ENCODE data around the gene RNF126.
A peak's percentile ranks its signal among the peaks of the same experiment; 100 is the strongest.

RNF126 gene

DNA sequence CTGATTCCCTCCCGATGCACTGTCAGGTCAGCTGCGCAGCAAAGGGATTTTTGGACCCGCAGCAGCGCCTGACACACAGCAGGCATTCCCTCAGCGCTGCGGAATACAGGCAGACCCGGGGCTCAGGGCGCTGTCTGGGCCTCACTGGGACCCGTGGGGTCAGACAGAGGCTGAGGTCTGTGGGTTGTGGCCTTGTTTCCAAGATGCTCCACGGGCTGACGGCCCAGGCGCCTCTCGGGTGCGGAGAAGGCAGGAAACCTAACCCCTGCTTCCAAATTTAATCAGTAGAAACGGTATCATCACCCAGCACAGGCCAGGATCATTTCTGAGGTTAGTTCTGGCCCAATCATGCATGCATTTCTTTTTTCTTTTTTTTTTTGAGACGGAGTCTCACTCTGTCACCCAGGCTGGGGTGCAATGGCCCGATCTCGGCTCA is 686 bp upstream of the RNF126 start:
- TF ChIP-seq, protein P1, sequence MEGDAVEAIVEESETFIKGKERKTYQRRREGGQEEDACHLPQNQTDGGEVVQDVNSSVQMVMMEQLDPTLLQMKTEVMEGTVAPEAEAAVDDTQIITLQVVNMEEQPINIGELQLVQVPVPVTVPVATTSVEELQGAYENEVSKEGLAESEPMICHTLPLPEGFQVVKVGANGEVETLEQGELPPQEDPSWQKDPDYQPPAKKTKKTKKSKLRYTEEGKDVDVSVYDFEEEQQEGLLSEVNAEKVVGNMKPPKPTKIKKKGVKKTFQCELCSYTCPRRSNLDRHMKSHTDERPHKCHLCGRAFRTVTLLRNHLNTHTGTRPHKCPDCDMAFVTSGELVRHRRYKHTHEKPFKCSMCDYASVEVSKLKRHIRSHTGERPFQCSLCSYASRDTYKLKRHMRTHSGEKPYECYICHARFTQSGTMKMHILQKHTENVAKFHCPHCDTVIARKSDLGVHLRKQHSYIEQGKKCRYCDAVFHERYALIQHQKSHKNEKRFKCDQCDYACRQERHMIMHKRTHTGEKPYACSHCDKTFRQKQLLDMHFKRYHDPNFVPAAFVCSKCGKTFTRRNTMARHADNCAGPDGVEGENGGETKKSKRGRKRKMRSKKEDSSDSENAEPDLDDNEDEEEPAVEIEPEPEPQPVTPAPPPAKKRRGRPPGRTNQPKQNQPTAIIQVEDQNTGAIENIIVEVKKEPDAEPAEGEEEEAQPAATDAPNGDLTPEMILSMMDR (IDR thresholded peaks at IDR 0.05; ENCODE audit: low read depth, low read length, poor library complexity, severe bottlenecking), result no peak
- TF ChIP-seq EZH2phosphoT487 (IDR thresholded peaks at IDR 0.05; ENCODE audit: borderline replicate concordance, low read length), result no peak
- peak overlapping the region; percentile 88 for H3K4me3 ChIP-seq (ENCODE audit: low read length)
- no peaks in the 10 kb centered on the region for H3F3A ChIP-seq (ENCODE audit: control insufficient read depth, insufficient read depth)
- H4K20me1 ChIP-seq (ENCODE audit: control insufficient read depth, insufficient read depth, low read depth, low read length), result peaks cover 22% of the 10 kb centered on the region
- H3K9me2 ChIP-seq (replicated peaks; ENCODE audit: control insufficient read depth, low read length), result no peaks in the 10 kb centered on the region
- no peaks in the 10 kb centered on the region for H3K9me3 ChIP-seq (ENCODE audit: control insufficient read depth, insufficient read depth, low read length)
- H3K27me3 ChIP-seq (ENCODE audit: control insufficient read depth, low read length), result no peaks in the 10 kb centered on the region
- H3K36me3 ChIP-seq (ENCODE audit: control insufficient read depth, low read length), result peaks cover 39% of the 10 kb centered on the region
- H3K4me1 ChIP-seq (ENCODE audit: control insufficient read depth, low read length), result peaks cover 34% of the 10 kb centered on the region
- H3K4me2 ChIP-seq (ENCODE audit: low read length), result peak overlapping the region; percentile 100
- H3K79me2 ChIP-seq (ENCODE audit: control insufficient read depth, low read length), result peaks cover 46% of the 10 kb centered on the region
- peak overlapping the region; percentile 35; the same call in 1 of the 2 replicates for H3K27ac ChIP-seq (ENCODE audit: low read depth, low read length)

DNA sequence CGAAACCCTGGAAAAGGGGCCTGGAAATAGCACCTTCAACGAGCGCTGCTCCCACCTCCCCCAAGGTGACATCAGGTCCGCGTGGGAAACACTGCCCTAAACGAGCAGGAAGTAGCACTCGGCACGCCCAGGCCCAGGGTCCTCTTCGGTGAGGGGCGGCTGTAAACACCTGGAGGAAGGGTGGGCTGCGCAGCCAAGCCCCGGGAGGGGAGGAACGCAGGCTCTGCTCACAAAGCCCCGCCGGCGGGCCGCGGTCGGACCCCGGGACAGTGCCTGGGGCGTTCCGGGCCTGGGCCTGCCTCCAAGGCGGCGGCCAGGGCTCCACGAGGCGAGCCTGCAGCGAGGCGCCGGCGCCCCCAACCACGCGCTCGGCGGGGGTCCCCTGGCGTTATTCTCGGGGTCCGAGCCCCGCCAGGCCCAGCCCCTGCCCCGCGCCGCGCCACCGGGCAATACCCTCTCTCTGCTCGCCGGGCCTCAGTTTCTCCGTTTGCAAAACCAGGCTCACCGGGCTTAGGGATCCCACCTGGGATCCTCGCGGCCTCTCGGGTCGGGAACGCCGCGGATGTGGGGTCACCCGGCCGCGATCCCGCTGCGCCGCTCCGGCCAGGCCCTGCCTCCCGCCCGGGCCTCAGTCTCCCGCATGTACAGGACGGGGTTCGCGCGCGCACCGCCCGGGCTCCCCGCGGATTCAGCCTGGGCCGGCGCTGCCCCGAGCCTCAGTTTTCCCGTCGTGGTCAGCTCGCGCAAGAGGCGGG is 630 bp downstream of the RNF126 start:
- Histone ChIP-seq H3K27ac (ENCODE audit: low read depth, low read length) (peak overlapping the region; percentile 64), H3K4me3 (ENCODE audit: low read length) (peak overlapping the region; percentile 82), H3K36me3 (ENCODE audit: control insufficient read depth, low read length) (peaks cover 52% of the 10 kb centered on the region), H4K20me1 (ENCODE audit: control insufficient read depth, insufficient read depth, low read depth, low read length) (peaks cover 30% of the 10 kb centered on the region), H3K27me3 (ENCODE audit: control insufficient read depth, low read length) (no peaks in the 10 kb centered on the region), H3K9me2 (replicated peaks; ENCODE audit: control insufficient read depth, low read length) (no peaks in the 10 kb centered on the region), H3K4me2 (ENCODE audit: low read length) (peak overlapping the region; percentile 82), H3F3A (ENCODE audit: control insufficient read depth, insufficient read depth) (no peaks in the 10 kb centered on the region), H3K4me1 (ENCODE audit: control insufficient read depth, low read length) (peaks cover 34% of the 10 kb centered on the region), H3K79me2 (ENCODE audit: control insufficient read depth, low read length) (peaks cover 60% of the 10 kb centered on the region), H3K9me3 (ENCODE audit: control insufficient read depth, insufficient read depth, low read length) (no peaks in the 10 kb centered on the region)
- no peak for TF ChIP-seq EZH2phosphoT487 (IDR thresholded peaks at IDR 0.05; ENCODE audit: borderline replicate concordance, low read length)
- TF ChIP-seq, protein P1 (IDR thresholded peaks at IDR 0.05; ENCODE audit: low read depth, low read length, poor library complexity, severe bottlenecking), result no peak

DNA sequence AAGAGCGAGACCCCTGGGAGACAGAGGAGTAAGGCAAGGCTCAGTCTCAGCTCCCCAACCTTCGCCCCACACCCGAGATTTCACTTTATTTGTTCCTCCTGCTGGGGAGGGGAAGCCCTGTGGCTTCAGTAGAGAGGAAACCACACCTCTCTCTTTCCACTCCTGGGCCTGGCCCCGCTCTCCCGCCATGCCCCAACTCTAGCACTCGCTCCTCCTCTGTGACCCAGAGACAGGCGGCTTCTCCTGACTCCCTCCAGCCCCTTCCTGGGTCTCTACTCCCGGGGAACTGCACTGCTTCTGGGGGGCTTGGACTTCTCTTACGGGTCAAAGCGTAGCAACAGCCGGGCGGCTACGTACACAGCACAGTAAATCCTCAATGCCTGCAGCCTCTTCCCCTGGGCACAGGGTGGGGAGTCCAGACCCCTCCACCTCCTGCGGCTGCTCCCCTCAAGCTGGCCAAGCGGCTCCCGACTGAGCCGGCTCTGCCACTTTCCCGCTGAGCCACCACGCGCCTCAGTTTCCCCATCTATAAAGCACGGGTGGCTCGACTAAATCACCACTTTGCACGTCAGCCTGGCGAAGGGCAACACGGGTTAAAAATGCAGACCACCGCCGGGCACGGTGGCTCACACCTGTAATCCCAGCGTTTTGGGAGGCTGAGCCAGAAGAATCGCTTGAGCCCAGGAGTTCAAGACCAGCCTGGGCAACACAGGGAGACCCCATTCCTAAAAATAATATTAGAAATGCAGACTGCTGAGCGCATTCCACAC is 1.4 kb downstream of the RNF126 start:
- no peaks in the 10 kb centered on the region for H3K9me3 ChIP-seq (ENCODE audit: control insufficient read depth, insufficient read depth, low read length)
- H3F3A ChIP-seq (ENCODE audit: control insufficient read depth, insufficient read depth), result no peaks in the 10 kb centered on the region
- H3K79me2 ChIP-seq (ENCODE audit: control insufficient read depth, low read length), result peaks cover 67% of the 10 kb centered on the region
- peaks cover 60% of the 10 kb centered on the region for H3K36me3 ChIP-seq (ENCODE audit: control insufficient read depth, low read length)
- no peaks in the 10 kb centered on the region for H3K9me2 ChIP-seq (replicated peaks; ENCODE audit: control insufficient read depth, low read length)
- TF ChIP-seq EZH2phosphoT487 (IDR thresholded peaks at IDR 0.05; ENCODE audit: borderline replicate concordance, low read length), result no peak
- TF ChIP-seq, protein P1 (IDR thresholded peaks at IDR 0.05; ENCODE audit: low read depth, low read length, poor library complexity, severe bottlenecking), result no peak
- H3K27me3 ChIP-seq (ENCODE audit: control insufficient read depth, low read length), result no peaks in the 10 kb centered on the region
- H3K4me3 ChIP-seq (ENCODE audit: low read length), result peak overlapping the region; percentile 82
- peak overlapping the region; percentile 82 for H3K4me2 ChIP-seq (ENCODE audit: low read length)
- H3K4me1 ChIP-seq (ENCODE audit: control insufficient read depth, low read length), result peaks cover 34% of the 10 kb centered on the region
- peak overlapping the region; percentile 64 for H3K27ac ChIP-seq (ENCODE audit: low read depth, low read length)
- peaks cover 30% of the 10 kb centered on the region for H4K20me1 ChIP-seq (ENCODE audit: control insufficient read depth, insufficient read depth, low read depth, low read length)

All from DOHH2 (cell line).